ENCODE results near the gene ABCG1.

The ABCG1 gene

GRCh38 chr21:42295845-42296244, 76.9 kb downstream of the ABCG1 start:
- no peak for DNase-seq

- DNase-seq, result no peak
These were observed 77.6 kb downstream of the ABCG1 start for GRCh38 chr21:42296501-42296900.

- DNase-seq, result no peak
These were observed 78.4 kb downstream of the ABCG1 start for GRCh38 chr21:42297377-42297776.

GRCh38 chr21:42298237-42298636, 79.3 kb downstream of the ABCG1 start:
- no peak for DNase-seq

GRCh38 chr21:42298657-42299056, 79.7 kb downstream of the ABCG1 start:
- no peak for DNase-seq

GRCh38 chr21:42299324-42300044, 80.5 kb downstream of the ABCG1 start:
- no peak for DNase-seq

- DNase-seq, result no peak
These were observed 81.2 kb downstream of the ABCG1 start for GRCh38 chr21:42300045-42300583.

- no peak for DNase-seq
These were observed 82.0 kb downstream of the ABCG1 start for GRCh38 chr21:42300956-42301355.

GRCh38 chr21:42301371-42302075, 82.6 kb downstream of the ABCG1 start:
- DNase-seq, result no peak

GRCh38 chr21:42302076-42302650, 83.2 kb downstream of the ABCG1 start:
- DNase-seq, result no peak

GRCh38 chr21:42302794-42303193, 83.9 kb downstream of the ABCG1 start:
- no peak for DNase-seq

GRCh38 chr21:42303443-42303842, 84.5 kb downstream of the ABCG1 start:
- no peak for DNase-seq

GRCh38 chr21:42304556-42305454, 85.9 kb downstream of the ABCG1 start:
- no peak for DNase-seq

GRCh38 chr21:42305707-42306147, 86.8 kb downstream of the ABCG1 start:
- DNase-seq, result no peak

GRCh38 chr21:42306366-42307035, 87.6 kb downstream of the ABCG1 start:
- no peak for DNase-seq

GRCh38 chr21:42307106-42307505, 88.2 kb downstream of the ABCG1 start:
- DNase-seq, result no peak

- no peak for DNase-seq
These were observed 89.4 kb downstream of the ABCG1 start for GRCh38 chr21:42308161-42308913.

GRCh38 chr21:42308914-42309752, 90.2 kb downstream of the ABCG1 start:
- no peak for DNase-seq

- DNase-seq, result peak; percentile 53
These were observed 90.8 kb downstream of the ABCG1 start for GRCh38 chr21:42309753-42310213.

- no peak for DNase-seq
These were observed 91.6 kb downstream of the ABCG1 start for GRCh38 chr21:42310411-42311001.

Data from CD4-positive, alpha-beta T cell treated with Interferon gamma for 1 hour (primary cell).